Nephron progenitor cell (in vitro differentiated cells): ENCODE results near the gene CCDC69.

Experiments
- DNase-seq: peaks from one replicate; pipeline ENCODE4 v3.0.0; 2021
- H3K27ac Mint-ChIP-seq: 2 replicates; pipeline ENCODE4 v1.8.0; 2021; ENCODE audit warnings: mild to moderate bottlenecking, moderate library complexity, mixed read lengths
- H3K27me3 Mint-ChIP-seq: 2 replicates; pipeline ENCODE4 v1.8.0; 2021; ENCODE audit warnings: mild to moderate bottlenecking, low read depth, mixed read lengths; ENCODE audit not compliant: poor library complexity
- H3K36me3 Mint-ChIP-seq: 2 replicates; pipeline ENCODE4 v1.8.0; 2021; ENCODE audit warnings: low read depth, mixed read lengths
- H3K4me1 Mint-ChIP-seq: 2 replicates; pipeline ENCODE4 v1.8.0; 2021; ENCODE audit warnings: mixed read lengths
- H3K4me3 Mint-ChIP-seq: 2 replicates; pipeline ENCODE4 v1.8.0; 2021; ENCODE audit warnings: mild to moderate bottlenecking, moderate library complexity, mixed read lengths
- H3K9me3 Mint-ChIP-seq: 2 replicates; pipeline ENCODE4 v1.8.0; 2021; ENCODE audit warnings: mild to moderate bottlenecking, moderate library complexity, mixed read lengths
- CTCF ChIP-seq: fragments of 200-600 bp; sonication (generic); IDR thresholded peaks from 2 replicates; pipeline ENCODE4 v1.5.0; 2021; ENCODE audit warnings: antibody characterized with exemption

Gene CCDC69

GRCh38 chr5:151254556-151254955 is 30.7 kb upstream of the CCDC69 start:
- peaks cover 23% of the 10 kb centered on the region for H3K27me3 Mint-ChIP-seq
- DNase-seq = no peak
- H3K9me3 Mint-ChIP-seq = no peaks in the 10 kb centered on the region
- no peaks in the 10 kb centered on the region for H3K36me3 Mint-ChIP-seq
- TF ChIP-seq CTCF = no peak
- no peak overlapping the region for H3K27ac Mint-ChIP-seq
- no peak overlapping the region for H3K4me3 Mint-ChIP-seq
- peaks cover 43% of the 10 kb centered on the region for H3K4me1 Mint-ChIP-seq

GRCh38 chr5:151253605-151253950 is 29.7 kb upstream of the CCDC69 start:
- no peak for TF ChIP-seq CTCF
- peaks cover 52% of the 10 kb centered on the region for H3K4me1 Mint-ChIP-seq
- H3K36me3 Mint-ChIP-seq = no peaks in the 10 kb centered on the region
- no peak for DNase-seq
- peak overlapping the region; percentile 85 for H3K4me3 Mint-ChIP-seq
- H3K27me3 Mint-ChIP-seq = peaks cover 18% of the 10 kb centered on the region
- H3K27ac Mint-ChIP-seq = no peak overlapping the region
- no peaks in the 10 kb centered on the region for H3K9me3 Mint-ChIP-seq

- peaks cover 58% of the 10 kb centered on the region for H3K4me1 Mint-ChIP-seq
- H3K27me3 Mint-ChIP-seq = peaks cover 18% of the 10 kb centered on the region
- H3K27ac Mint-ChIP-seq = peak within 1 kb of the TSS; percentile 91
- peak within 1 kb of the TSS; percentile 85 for H3K4me3 Mint-ChIP-seq
- peak; percentile 99 for DNase-seq
- no peaks in the 10 kb centered on the region for H3K9me3 Mint-ChIP-seq
- no peaks in the 10 kb centered on the region for H3K36me3 Mint-ChIP-seq
- TF ChIP-seq CTCF = no peak
Observed at GRCh38 chr5:151252762-151253604, 29.1 kb upstream of the CCDC69 start, which contains the start of gene GM2A. TSS of gene GM2A (plus strand) at chr5:151253185. CDS start at chr5:151253217, 32 bp downstream.

GRCh38 chr5:151251621-151252020 is 27.7 kb upstream of the CCDC69 start:
- no peak overlapping the region for H3K27ac Mint-ChIP-seq
- no peak for TF ChIP-seq CTCF
- H3K27me3 Mint-ChIP-seq = peaks cover 26% of the 10 kb centered on the region

GRCh38 chr5:151251001-151251551 is 27.2 kb upstream of the CCDC69 start:
- TF ChIP-seq CTCF = no peak
- H3K27me3 Mint-ChIP-seq = peaks cover 26% of the 10 kb centered on the region
- H3K4me1 Mint-ChIP-seq = peaks cover 57% of the 10 kb centered on the region
- H3K9me3 Mint-ChIP-seq = no peaks in the 10 kb centered on the region
- no peaks in the 10 kb centered on the region for H3K36me3 Mint-ChIP-seq
- H3K4me3 Mint-ChIP-seq = peak overlapping the region; percentile 66
- no peak for DNase-seq
- peak overlapping the region; percentile 5 for H3K27ac Mint-ChIP-seq

More at GRCh38 chr5:151251621-151252020, 27.7 kb upstream of the CCDC69 start:
- no peak for DNase-seq
- Mint-ChIP-seq H3K9me3 (no peaks in the 10 kb centered on the region), H3K36me3 (no peaks in the 10 kb centered on the region), H3K4me3 (peak overlapping the region; percentile 85), H3K4me1 (peaks cover 57% of the 10 kb centered on the region)
